ENCODE measurements around the gene GUCD1.

DNA sequence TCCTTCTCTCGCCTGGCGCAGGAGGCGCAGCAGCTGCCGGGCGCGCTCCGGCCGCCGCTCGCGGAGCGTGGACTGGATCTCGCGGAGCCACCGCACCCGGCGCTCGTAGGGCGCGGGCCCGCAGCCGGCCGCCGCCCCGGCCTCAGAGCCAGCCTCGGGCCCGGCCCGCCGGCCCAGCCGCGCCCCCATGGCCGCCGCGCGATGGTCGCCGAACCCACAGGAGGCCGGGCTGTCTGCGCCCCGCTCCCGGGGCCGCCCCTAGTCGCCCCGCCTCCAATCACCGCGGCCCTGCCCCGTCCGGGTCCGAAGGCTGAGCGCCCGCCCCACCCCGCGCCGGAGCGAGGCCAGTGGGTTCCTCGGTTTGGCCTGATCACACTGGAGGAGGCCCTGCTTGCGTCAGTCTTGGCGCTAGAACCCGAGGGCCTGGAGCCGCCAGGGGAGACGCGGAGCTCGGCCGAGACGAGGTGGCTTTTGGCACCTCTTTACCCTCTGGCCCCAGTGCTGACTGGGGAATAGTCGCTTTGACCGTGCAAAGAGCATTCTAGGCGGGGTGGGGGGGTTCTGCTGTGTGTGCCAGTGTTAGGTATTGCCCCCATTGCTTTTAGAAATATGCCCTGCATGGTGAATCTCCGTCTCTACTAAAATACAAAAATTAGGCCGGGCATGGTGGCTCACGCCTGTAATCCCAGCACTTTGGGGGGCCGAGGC is 38.1 kb upstream of the GUCD1 start, which contains the start of gene LRRC75B:
- no peak for TF ChIP-seq GATA3 (IDR thresholded peaks at IDR 0.05; ENCODE audit: low read depth, low read length)
- TF ChIP-seq GATA2 (IDR thresholded peaks at IDR 0.05; ENCODE audit: low read depth, low read length): no peak

Data from SH-SY5Y (cell line).